Cardiac fibroblast (primary cell): ENCODE data around the gene GABBR1.
"Not testable (repeated sequence)": the region's sequence is repeated elsewhere in the genome, so short reads cannot be mapped to it uniquely, and the experiment has no call there.

Experiments used
- DNase-seq, 2 donors: peaks; one replicate each; pipeline versions ENCODE4 v3.0.0 to v3.0.0-alpha.2; 2010; ENCODE audit warnings: low read depth in 2 of 2
- H3K4me3 ChIP-seq, 2 donors: replicated peaks in 1 of 2; 1 replicate in 1 of 2; 2 replicates in 1 of 2; pipeline ENCODE4 v1.5.1; 2011; ENCODE audit warnings: low read depth in 2 of 2, low read length in 2 of 2, mild to moderate bottlenecking in 2 of 2, moderate library complexity in 1 of 2
- TF ChIP-seq, protein P1 (sequence below): IDR thresholded peaks from one replicate; pipeline ENCODE4 v1.5.1; 2011; ENCODE audit warnings: low read depth, mild to moderate bottlenecking, low read length, inconsistent platforms

GABBR1 gene

DNA sequence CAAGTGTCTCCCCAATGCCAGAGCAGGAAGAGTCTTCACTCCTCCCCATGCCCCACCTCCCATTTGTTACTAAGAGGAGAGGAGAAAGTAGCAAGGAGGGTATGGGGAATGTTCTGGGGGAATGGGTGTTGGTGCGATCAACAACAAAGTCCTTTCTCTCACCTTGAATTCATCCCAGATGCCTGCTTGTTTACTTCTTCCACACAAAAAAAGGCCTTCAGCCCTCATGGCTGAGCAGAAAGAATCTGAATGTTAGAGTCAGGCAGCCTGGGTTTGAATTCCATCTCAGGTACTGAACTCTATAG is 33.8 kb upstream of the GABBR1 start:
- TF ChIP-seq, protein P1, sequence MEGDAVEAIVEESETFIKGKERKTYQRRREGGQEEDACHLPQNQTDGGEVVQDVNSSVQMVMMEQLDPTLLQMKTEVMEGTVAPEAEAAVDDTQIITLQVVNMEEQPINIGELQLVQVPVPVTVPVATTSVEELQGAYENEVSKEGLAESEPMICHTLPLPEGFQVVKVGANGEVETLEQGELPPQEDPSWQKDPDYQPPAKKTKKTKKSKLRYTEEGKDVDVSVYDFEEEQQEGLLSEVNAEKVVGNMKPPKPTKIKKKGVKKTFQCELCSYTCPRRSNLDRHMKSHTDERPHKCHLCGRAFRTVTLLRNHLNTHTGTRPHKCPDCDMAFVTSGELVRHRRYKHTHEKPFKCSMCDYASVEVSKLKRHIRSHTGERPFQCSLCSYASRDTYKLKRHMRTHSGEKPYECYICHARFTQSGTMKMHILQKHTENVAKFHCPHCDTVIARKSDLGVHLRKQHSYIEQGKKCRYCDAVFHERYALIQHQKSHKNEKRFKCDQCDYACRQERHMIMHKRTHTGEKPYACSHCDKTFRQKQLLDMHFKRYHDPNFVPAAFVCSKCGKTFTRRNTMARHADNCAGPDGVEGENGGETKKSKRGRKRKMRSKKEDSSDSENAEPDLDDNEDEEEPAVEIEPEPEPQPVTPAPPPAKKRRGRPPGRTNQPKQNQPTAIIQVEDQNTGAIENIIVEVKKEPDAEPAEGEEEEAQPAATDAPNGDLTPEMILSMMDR, result no peak
- no peak overlapping the region for H3K4me3 ChIP-seq
- no peak for DNase-seq

DNA sequence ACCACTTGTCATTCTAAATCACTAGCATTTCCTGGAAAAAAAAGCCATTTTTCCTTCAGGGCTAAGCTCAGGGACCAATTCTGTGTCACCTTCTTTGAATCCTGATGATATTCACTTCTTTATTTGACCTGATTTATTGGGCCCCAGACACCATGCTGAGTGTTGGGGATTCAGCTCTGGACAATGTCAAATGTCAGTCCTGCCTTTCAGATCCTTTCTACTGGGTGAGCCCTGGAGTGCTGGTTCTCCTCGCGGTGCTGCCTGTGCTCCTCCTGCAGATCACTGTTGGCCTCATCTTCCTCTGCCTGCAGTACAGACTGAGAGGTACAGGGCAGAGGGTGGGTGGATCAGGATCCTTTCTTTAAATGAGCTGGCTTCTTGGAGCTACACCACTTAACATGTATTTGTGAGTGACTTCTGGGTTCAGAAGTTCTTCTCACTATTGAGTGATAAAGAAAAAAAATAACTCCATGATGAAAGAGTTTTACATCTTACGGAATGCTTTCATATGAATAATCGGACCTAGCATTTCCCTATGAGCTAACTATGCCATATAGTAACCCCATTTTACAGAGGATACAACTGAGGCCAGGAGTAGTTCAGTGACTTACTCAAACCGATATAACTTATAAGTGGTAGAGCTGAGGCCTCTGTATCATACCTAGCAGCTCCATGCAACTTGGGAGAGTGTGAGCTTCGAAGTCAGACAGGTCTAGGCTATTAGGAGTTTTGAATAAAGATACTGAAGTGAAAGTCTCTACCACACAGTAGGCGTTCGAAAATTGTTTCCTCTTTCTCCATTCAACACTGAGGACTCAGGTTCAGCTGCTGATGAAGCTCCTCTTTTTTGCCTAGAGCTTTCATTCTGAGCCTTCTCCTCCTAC is 33.2 kb upstream of the GABBR1 start:
- no peak overlapping the region for H3K4me3 ChIP-seq
- no peak for DNase-seq
- TF ChIP-seq, protein P1, result no peak

DNA sequence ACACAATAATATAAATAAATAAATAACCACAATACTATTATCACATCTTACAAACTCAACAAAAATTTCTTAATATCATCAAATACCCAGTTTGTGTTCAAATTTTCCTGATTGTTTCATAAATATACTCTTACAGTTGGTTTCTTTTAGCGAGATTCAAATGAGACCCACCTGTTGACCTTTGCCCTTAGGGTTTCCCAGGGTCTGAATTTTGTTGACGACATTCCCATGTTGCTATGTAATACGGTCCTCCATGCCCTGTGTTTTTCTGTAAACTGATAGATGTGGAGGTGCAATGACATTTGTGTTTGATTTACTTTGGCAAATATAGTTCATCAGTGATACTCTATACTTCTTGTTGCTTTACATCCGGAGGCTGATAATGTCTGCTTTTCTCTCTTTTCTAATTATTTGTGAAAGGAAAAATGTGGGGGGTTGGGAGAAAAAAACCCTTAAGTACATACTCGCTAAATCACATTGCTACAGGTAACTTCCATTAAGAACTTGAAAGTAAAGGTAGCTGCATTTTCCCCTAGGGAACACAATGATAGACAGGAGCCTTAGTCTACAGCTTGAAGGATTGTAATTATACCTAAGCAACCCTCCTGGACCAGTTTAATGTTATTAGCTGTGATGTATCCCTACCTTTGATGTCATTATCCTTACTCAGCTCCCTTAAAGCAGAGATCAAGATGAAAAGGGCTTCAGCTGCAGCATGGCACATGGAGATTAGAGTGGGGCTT is 30.5 kb upstream of the GABBR1 start:
- TF ChIP-seq, protein P1, result no peak
- no peak overlapping the region for H3K4me3 ChIP-seq
- no peak for DNase-seq

DNA sequence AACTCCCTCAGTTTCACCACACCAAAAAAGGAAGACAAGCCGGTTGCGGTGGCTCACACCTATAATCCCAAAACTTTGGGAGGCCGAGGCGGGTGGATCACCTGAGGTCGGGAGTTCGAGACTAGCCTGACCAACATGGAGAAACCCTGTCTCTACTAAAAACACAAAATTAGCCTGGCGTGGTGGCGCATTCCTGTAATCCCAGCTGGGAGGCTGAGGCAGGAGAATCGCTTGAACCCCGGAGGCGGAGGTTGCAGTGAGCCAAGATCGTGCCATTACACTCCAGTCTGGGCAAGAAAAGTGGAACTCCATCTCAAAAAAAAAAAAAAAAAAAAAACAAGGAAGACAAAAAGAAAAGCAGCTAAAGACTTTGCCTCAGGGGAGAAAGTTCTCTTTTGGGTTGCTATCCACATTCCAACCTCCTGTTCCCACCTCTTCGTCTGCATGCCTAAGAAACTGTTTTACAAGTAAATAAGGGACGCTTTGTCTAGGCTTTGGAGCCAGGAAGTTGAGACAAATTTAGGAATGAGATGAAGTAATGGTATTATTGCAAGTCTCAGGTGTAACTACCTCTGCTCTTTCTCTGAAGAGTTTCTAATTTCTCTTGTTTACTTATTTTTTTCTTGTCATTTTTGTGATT is 28.6 kb upstream of the GABBR1 start:
- not testable (repeated sequence) for DNase-seq, H3K4me3 ChIP-seq

DNA sequence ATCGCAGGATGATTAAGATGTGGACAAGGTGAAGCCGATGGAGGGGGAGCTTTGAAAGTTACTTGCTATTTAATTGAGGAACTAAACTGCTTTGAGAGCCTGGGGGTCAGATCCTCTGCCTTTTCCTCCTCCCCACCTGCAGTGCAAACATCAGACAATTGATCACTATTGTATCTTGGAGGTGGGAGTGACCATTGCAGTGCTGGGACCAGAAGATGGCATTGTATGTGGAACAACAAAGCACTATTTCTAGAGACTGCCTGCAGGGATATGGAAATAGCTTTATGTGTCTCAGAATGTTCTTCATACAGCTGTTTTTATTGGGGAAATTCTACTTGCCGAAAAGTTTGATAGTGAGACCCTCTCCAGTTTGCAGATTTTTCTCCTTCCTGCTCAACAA is 28.1 kb upstream of the GABBR1 start:
- no peak overlapping the region for H3K4me3 ChIP-seq
- TF ChIP-seq, protein P1, result no peak
- no peak for DNase-seq

DNA sequence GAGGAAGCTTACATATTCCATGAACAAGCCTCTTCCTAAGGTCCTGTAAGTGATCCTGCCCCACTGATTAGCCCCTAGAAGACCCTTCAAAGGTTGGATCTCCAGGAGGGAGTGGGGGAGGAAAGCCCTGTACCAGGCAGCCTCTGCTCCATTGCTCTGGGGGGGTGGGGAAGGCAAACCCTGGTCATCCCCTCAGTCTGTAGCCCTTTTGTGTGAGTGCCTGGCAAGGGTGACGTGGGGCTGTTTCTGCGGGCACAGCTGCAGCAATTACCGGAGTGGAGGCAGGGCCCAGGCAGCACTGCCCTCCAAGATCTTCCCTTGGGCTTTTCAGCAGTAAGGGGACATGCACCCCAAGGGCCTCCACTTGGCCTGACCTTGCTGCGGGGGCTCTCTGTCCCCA is 23.8 kb upstream of the GABBR1 start, which contains the start of gene MOG:
MOG (plus strand) TSS at position 295 of the 400 bp plus-strand sequence. CDS start 118 bp downstream, outside the sequence.
- no peak for DNase-seq
- TF ChIP-seq, protein P1, result no peak

DNA sequence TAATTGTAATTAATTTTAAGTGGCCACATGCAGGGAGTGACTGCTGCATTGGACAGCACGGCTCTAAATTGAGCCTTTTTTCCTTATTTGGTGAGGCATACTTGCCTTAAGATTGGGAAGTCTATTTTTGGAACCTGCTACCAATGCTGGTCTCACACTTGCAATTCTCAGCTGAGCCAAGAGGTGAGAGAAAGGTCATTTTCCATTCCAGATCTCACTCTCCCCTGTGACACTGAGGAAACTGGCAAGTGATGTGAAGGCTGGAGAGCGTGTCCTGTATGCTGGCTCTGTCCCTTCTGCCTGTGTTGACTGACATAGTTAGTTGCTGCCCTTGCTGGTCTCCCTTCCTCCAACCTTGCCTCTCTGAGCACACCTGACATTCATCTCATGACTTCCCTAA is 23.2 kb upstream of the GABBR1 start:
- no peak for DNase-seq

More for the DNA sequence above, 23.8 kb upstream of the GABBR1 start, which contains the start of gene MOG:
- no peak within 1 kb of the TSS for H3K4me3 ChIP-seq

More for the DNA sequence above, 23.2 kb upstream of the GABBR1 start:
- TF ChIP-seq, protein P1, result no peak
- H3K4me3 ChIP-seq, result no peak overlapping the region
